Neuronal stem cell (in vitro differentiated cells): ENCODE data around the gene TMEM130.
"Not testable (repeated sequence)": the region's sequence is repeated elsewhere in the genome, so short reads cannot be mapped to it uniquely, and the experiment has no call there.

Experiments
- DNase-seq: peaks from one replicate; pipeline ENCODE4 v3.0.0-alpha.2; 2013; ENCODE audit warnings: low spot score
- H2AFZ ChIP-seq: one replicate; pipeline ENCODE4 v1.6.1; 2013; ENCODE audit warnings: mild to moderate bottlenecking, low read length, inconsistent platforms
- H2AK5ac ChIP-seq: 2 replicates; pipeline ENCODE4 v1.6.1; 2013; ENCODE audit warnings: low read depth, mild to moderate bottlenecking, inconsistent platforms, low read length, moderate library complexity, mixed read lengths
- H2BK120ac ChIP-seq: 2 replicates; pipeline ENCODE4 v1.6.1; 2013; ENCODE audit warnings: low read depth, mild to moderate bottlenecking, inconsistent platforms, low read length, moderate library complexity, mixed read lengths
- H2BK12ac ChIP-seq: one replicate; pipeline ENCODE4 v1.6.1; 2013; ENCODE audit warnings: low read length, inconsistent platforms
- H2BK15ac ChIP-seq: 2 replicates; pipeline ENCODE4 v1.6.1; 2013; ENCODE audit warnings: mild to moderate bottlenecking, low read length, inconsistent platforms, mixed read lengths
- H2BK5ac ChIP-seq: one replicate; pipeline ENCODE4 v1.6.1; 2013; ENCODE audit warnings: inconsistent platforms, mild to moderate bottlenecking, low read length, moderate library complexity
- H3K14ac ChIP-seq: one replicate; pipeline ENCODE4 v1.6.1; 2013; ENCODE audit warnings: low read length, inconsistent platforms
- H3K18ac ChIP-seq: 2 replicates; pipeline ENCODE4 v1.6.1; 2013; ENCODE audit warnings: low read length, inconsistent platforms
- H3K23ac ChIP-seq: 2 replicates; pipeline ENCODE4 v1.6.1; 2013; ENCODE audit warnings: low read depth, mild to moderate bottlenecking, mixed read lengths, low read length, inconsistent platforms; ENCODE audit not compliant: poor library complexity
- H3K27ac ChIP-seq: replicated peaks from 3 replicates; pipeline ENCODE4 v1.5.1; 2013; ENCODE audit warnings: low read length, inconsistent platforms
- H3K27me3 ChIP-seq, 3 experiments: 2 replicates each; pipeline ENCODE4 v1.6.1; 2013; ENCODE audit warnings: low read length in 3 of 3, mild to moderate bottlenecking in 2 of 3, inconsistent platforms in 1 of 3, low read depth in 1 of 3, mixed read lengths in 1 of 3, moderate library complexity in 1 of 3; ENCODE audit not compliant: control insufficient read depth in 3 of 3, insufficient read depth in 3 of 3
- H3K36me3 ChIP-seq, 2 donors: replicated peaks in 1 of 2; 2 replicates each; pipeline ENCODE4 v1.6.1; 2013; ENCODE audit warnings: low read length in 2 of 2; ENCODE audit not compliant: control insufficient read depth in 2 of 2, insufficient read depth in 2 of 2
- H3K4ac ChIP-seq: 2 replicates; pipeline ENCODE4 v1.6.1; 2013; ENCODE audit warnings: inconsistent platforms, mild to moderate bottlenecking, low read length, moderate library complexity
- H3K4me1 ChIP-seq, 2 donors: 1 replicate in 1 of 2; 2 replicates in 1 of 2; pipeline ENCODE4 v1.6.1; 2013; ENCODE audit warnings: low read length in 2 of 2, low read depth in 1 of 2; ENCODE audit not compliant: control insufficient read depth in 2 of 2, insufficient read depth in 1 of 2
- H3K4me2 ChIP-seq: one replicate; pipeline ENCODE4 v1.6.1; 2013; ENCODE audit warnings: mild to moderate bottlenecking, low read length, inconsistent platforms; ENCODE audit not compliant: insufficient read depth, poor library complexity, severe bottlenecking
- H3K4me3 ChIP-seq, 2 donors: 2 replicates each; pipeline ENCODE4 v1.5.1; 2013; ENCODE audit warnings: low read length in 2 of 2, mild to moderate bottlenecking in 2 of 2, inconsistent platforms in 1 of 2, moderate library complexity in 1 of 2
- H3K79me1 ChIP-seq: one replicate; pipeline ENCODE4 v1.6.1; 2013; ENCODE audit warnings: low read depth, mild to moderate bottlenecking, inconsistent platforms, low read length, moderate library complexity
- H3K9ac ChIP-seq: one replicate; pipeline ENCODE4 v1.6.1; 2013; ENCODE audit warnings: mild to moderate bottlenecking, low read depth, low read length, inconsistent platforms; ENCODE audit not compliant: poor library complexity
- H3K9me3 ChIP-seq, 2 donors: replicated peaks in 1 of 2; 2 replicates each; pipeline versions ENCODE3 to v1.6.1; 2013; ENCODE audit warnings: low read length in 2 of 2, mild to moderate bottlenecking in 2 of 2, inconsistent platforms in 1 of 2, low read depth in 1 of 2, mixed read lengths in 1 of 2, moderate library complexity in 1 of 2; ENCODE audit not compliant: control insufficient read depth in 2 of 2, insufficient read depth in 1 of 2
- H4K8ac ChIP-seq: one replicate; pipeline ENCODE4 v1.6.1; 2013; ENCODE audit warnings: low read depth, mild to moderate bottlenecking, inconsistent platforms, low read length, moderate library complexity
- H4K91ac ChIP-seq: one replicate; pipeline ENCODE4 v1.6.1; 2013; ENCODE audit warnings: low read length, low read depth, mild to moderate bottlenecking, inconsistent platforms; ENCODE audit not compliant: poor library complexity
- WGBS, 2 donors: extraction: QIAGEN DNeasy Blood & Tissue Kit; methylation state at CpG; one replicate each; pipeline ENCODE4 v1.1.7; 2013; ENCODE audit warnings: missing lambda C conversion rate in 2 of 2, mixed read lengths in 1 of 2; ENCODE audit not compliant: insufficient read length in 2 of 2, insufficient replicate concordance in 1 of 2; ENCODE audit errors: extremely low coverage in 2 of 2; 5-methylcytosine and 5-hydroxymethylcytosine counted together

TMEM130 gene

GRCh38 chr7:98848918-98849317, 20.9 kb downstream of the TMEM130 start:
- H3K9ac ChIP-seq, result no peak overlapping the region
- H3K27ac ChIP-seq, result no peak overlapping the region
- no peak overlapping the region for H3K14ac ChIP-seq
- no CpG with 5 or more reads among the region's 3 CpGs for WGBS, 2 donors
- H3K4me2 ChIP-seq, result no peak overlapping the region
- no peak overlapping the region for H2AK5ac ChIP-seq
- no peak overlapping the region for H3K4ac ChIP-seq
- H3K4me1 ChIP-seq, result peaks cover 3 to 9% of the 10 kb centered on the region in 2 donors
- H3K23ac ChIP-seq, result no peak overlapping the region
- DNase-seq, result no peak
- H2BK120ac ChIP-seq, result no peak overlapping the region
- H4K8ac ChIP-seq, result no peak overlapping the region
- H2BK5ac ChIP-seq, result no peak overlapping the region
- peaks cover 0 to 9% of the 10 kb centered on the region in 2 donors for H3K36me3 ChIP-seq
- H3K9me3 ChIP-seq, result peaks cover 4 to 31% of the 10 kb centered on the region in 2 donors
- H3K79me1 ChIP-seq, result no peaks in the 10 kb centered on the region
- no peak overlapping the region for H2BK12ac ChIP-seq
- H3K18ac ChIP-seq, result no peak overlapping the region
- H3K27me3 ChIP-seq, result no peaks in the 10 kb centered on the region
- no peak overlapping the region for H4K91ac ChIP-seq
- H3K4me3 ChIP-seq, result no peak overlapping the region
- H2BK15ac ChIP-seq, result no peak overlapping the region
- H2AFZ ChIP-seq, result no peak overlapping the region

DNA sequence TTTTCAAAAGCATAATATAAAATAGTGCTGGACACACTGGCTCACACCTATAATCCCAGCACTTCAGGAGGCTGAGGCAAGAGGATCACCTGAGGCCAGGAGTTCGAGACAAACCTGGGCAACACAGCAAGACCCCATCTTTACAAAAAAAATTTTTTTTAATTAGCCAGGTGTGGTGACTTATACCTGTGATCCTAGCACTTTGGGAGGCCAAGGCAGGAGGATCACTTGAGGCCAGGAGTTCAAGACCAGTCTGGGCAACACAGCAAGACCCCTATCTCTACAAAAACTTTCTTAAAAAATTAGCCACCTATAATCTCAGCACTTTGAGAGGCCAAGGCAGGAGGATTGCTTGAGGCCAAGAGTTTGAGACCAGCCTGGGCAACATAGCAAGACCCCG, 27.3 kb downstream of the TMEM130 start:
- not testable (repeated sequence) for H3K79me1 ChIP-seq, H3K4me3 ChIP-seq, H3K27me3 ChIP-seq, H3K27ac ChIP-seq, H3K23ac ChIP-seq, H3K4me1 ChIP-seq, H2BK15ac ChIP-seq, H2AK5ac ChIP-seq, H2BK12ac ChIP-seq, H2AFZ ChIP-seq, H3K4ac ChIP-seq, H3K36me3 ChIP-seq, H3K18ac ChIP-seq, H3K9ac ChIP-seq, H3K14ac ChIP-seq, H3K9me3 ChIP-seq, H3K4me2 ChIP-seq, DNase-seq, H2BK120ac ChIP-seq, H2BK5ac ChIP-seq, H4K8ac ChIP-seq, H4K91ac ChIP-seq
- no CpG with 5 or more reads among the region's 2 CpGs for WGBS, 2 donors

DNA sequence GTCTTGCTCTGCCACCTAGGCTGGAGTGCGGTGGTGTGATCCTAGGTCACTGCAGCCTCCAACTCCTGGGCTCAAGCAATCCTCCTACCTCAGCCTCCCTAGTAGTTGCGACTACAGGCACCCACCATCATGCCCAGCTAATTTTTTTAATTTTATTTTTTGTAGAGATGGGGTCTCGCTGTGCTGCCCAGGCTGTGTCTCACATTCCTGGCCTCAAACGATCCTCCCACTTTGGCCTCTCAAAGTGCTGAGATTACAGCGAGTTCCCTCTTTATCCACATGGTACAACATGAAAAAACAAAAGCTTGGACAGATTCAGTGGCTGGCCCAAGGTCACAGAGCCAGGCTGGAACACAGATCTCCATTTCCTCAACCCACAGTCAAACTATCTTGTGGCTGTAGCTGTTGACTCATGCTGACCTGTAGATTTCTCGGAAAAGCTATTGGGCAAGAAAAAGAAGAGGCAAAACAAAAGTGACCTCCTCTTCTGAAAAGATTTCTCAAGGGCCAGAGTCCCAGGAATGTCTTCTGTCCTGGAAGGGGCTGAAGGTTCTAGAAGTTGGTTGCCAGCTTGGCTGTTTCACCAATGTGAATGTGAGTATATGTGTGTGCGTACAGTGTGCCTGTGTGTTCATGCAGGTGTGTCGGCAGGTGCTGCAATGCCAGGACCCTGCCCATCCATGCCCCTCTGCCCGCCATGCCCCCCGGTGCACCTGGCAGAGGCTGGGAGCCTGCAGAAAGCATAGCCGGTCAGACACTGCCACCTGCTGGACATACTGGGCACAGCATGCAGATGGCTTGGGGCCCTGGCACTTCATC, 28.4 kb downstream of the TMEM130 start:
- WGBS, 2 donors, result no CpG with 5 or more reads among the region's 11 CpGs

DNA sequence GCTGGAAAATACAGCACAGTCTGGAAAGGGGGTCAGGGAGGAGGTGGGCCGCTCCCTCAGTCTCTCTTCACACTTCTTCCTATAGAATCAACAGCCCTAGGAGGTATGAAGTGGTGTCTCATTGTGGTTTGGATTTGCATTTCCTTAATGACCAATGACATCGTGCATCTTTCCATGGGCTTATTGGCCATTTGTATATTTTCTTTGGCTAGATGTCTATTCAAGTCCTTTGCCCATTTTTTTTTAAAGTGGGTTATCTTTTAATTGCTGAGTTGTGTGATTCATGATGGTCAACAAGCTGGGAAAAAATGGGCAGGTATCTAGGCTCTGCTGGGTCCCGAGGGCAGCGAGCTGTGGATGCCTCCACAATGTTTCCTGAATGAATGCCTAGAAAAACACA, 29.1 kb downstream of the TMEM130 start:
- H3K9me3 ChIP-seq, result no peaks in the 10 kb centered on the region
- no peak overlapping the region for H2BK12ac ChIP-seq
- no peak overlapping the region for H2BK15ac ChIP-seq
- H3K27ac ChIP-seq, result no peak overlapping the region
- no peak overlapping the region for H2AFZ ChIP-seq
- no peak overlapping the region for H3K23ac ChIP-seq
- peaks cover 0 to 1% of the 10 kb centered on the region in 2 donors for H3K4me1 ChIP-seq
- no peak overlapping the region for H2BK120ac ChIP-seq
- H3K4me3 ChIP-seq, result no peak overlapping the region
- H3K9ac ChIP-seq, result no peak overlapping the region
- H3K4ac ChIP-seq, result no peak overlapping the region
- no peak for DNase-seq
- H3K14ac ChIP-seq, result no peak overlapping the region
- H4K8ac ChIP-seq, result no peak overlapping the region
- no peaks in the 10 kb centered on the region for H3K36me3 ChIP-seq
- WGBS, 2 donors, result no CpG with 5 or more reads among the region's 4 CpGs
- no peaks in the 10 kb centered on the region for H3K79me1 ChIP-seq
- H3K18ac ChIP-seq, result no peak overlapping the region
- H2AK5ac ChIP-seq, result no peak overlapping the region
- H3K4me2 ChIP-seq, result no peak overlapping the region
- no peaks in the 10 kb centered on the region for H3K27me3 ChIP-seq
- H4K91ac ChIP-seq, result no peak overlapping the region
- no peak overlapping the region for H2BK5ac ChIP-seq

More for the DNA sequence above, 28.4 kb downstream of the TMEM130 start:
- DNase-seq, result peak; percentile 47
- Histone ChIP-seq H3K27me3 (no peaks in the 10 kb centered on the region), H2BK120ac (no peak overlapping the region), H3K14ac (no peak overlapping the region), H3K79me1 (no peaks in the 10 kb centered on the region), H4K8ac (no peak overlapping the region), H4K91ac (no peak overlapping the region), H2AFZ (no peak overlapping the region), H2AK5ac (no peak overlapping the region), H3K4me2 (no peak overlapping the region), H3K4me1 (peaks cover 1 to 4% of the 10 kb centered on the region in 2 donors), H3K23ac (no peak overlapping the region), H3K18ac (peak overlapping the region; percentile 35), H2BK12ac (no peak overlapping the region), H2BK5ac (no peak overlapping the region), H3K9me3 (no peaks in the 10 kb centered on the region), H3K27ac (no peak overlapping the region), H2BK15ac (no peak overlapping the region), H3K4me3 (no peak overlapping the region), H3K36me3 (no peaks in the 10 kb centered on the region), H3K4ac (no peak overlapping the region), H3K9ac (no peak overlapping the region)
